Measurements from ENCODE around the gene C12orf56. TPM values are rescaled to one million over a fixed set of nuclear protein-coding genes. Genes with fewer than 3 reads are reported as not detected.

Gene C12orf56
- polyA plus RNA-seq, 1 donor (not counting 4 experiments of a cell fraction or from before 2014, with no cell fraction given): 0.14 TPM

DNA sequence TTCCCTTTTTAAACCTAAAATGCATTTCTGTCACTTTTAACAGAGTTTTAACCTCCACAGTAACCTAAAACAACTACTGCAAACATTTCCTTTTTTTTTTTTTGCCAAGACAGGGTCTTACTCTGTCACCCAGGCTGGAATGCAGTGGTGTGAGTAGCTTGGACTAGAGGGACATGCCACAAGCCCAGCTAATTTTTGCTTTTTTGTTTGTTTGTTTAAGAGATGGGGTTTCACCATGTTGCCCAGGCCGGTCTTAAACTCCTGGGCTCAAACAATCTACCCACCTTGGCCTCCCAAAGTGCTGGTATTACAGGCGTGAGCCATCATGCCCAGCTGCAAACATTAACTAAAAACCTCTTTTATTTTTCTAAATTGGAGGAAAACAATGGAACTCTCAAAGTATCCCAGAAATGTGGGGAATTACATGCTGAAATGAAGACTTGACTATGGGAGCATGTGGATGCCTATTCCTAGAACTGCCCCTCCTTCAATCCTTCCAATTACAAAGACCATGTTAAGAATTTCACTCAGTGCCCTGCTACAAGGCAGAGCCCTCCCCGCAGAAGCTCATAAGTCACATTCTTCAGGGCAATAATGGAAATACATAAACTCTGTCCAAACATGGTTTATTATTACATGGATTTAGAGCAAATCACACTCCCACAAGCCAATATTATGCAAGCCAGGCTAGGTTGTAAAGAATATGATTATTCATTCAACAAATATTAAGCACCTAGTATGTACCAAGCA lies 66.9 kb downstream of the C12orf56 start:
- Histone ChIP-seq H3K27me3 (ENCODE audit: control insufficient read depth, extremely low read depth, insufficient read depth, low read length) (no peaks in the 10 kb centered on the region), H3K9me3 (ENCODE audit: control insufficient read depth, low read depth, low read length) (no peaks in the 10 kb centered on the region), H3K79me2 (ENCODE audit: control insufficient read depth, insufficient read depth, low read length) (no peaks in the 10 kb centered on the region), H3K9ac (ENCODE audit: control insufficient read depth, extremely low read depth, insufficient read depth, low read length) (no peak overlapping the region), H3K36me3 (ENCODE audit: control insufficient read depth in 2 of 2, extremely low read depth in 1 of 2, insufficient read depth in 2 of 2, low read length in 2 of 2) (no peaks in the 10 kb centered on the region), H3K4me3 (ENCODE audit: control insufficient read depth in 2 of 3, extremely low read depth in 1 of 3, insufficient read depth in 2 of 3, low read depth in 1 of 3, low read length in 3 of 3) (no peak overlapping the region), H3K4me2 (ENCODE audit: control insufficient read depth, extremely low read depth, insufficient read depth, low read depth, low read length) (no peak overlapping the region), H4K20me1 (ENCODE audit: control insufficient read depth, extremely low read depth, insufficient read depth, low read length) (no peaks in the 10 kb centered on the region), H2AFZ (ENCODE audit: control insufficient read depth, low read length) (no peak overlapping the region), H3K9me1 (ENCODE audit: control insufficient read depth, extremely low read depth, insufficient read depth, low read length) (no peaks in the 10 kb centered on the region), H3K27ac (ENCODE audit: control insufficient read depth, insufficient read depth, low read length) (no peak overlapping the region), H3K4me1 (ENCODE audit: control insufficient read depth, extremely low read depth, insufficient read depth, low read length) (no peaks in the 10 kb centered on the region)
- DNase-seq (ENCODE audit: low read depth, low spot score): no peak
- dilution Hi-C loops (cut with MboI; ENCODE audit: extremely low pct_ligation_motif_present, low sequenced_read_pairs): no loop called here
- FAIRE-seq: no peak
- TF ChIP-seq, protein P1, sequence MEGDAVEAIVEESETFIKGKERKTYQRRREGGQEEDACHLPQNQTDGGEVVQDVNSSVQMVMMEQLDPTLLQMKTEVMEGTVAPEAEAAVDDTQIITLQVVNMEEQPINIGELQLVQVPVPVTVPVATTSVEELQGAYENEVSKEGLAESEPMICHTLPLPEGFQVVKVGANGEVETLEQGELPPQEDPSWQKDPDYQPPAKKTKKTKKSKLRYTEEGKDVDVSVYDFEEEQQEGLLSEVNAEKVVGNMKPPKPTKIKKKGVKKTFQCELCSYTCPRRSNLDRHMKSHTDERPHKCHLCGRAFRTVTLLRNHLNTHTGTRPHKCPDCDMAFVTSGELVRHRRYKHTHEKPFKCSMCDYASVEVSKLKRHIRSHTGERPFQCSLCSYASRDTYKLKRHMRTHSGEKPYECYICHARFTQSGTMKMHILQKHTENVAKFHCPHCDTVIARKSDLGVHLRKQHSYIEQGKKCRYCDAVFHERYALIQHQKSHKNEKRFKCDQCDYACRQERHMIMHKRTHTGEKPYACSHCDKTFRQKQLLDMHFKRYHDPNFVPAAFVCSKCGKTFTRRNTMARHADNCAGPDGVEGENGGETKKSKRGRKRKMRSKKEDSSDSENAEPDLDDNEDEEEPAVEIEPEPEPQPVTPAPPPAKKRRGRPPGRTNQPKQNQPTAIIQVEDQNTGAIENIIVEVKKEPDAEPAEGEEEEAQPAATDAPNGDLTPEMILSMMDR (optimal IDR thresholded peaks at IDR 0.05 in 1 of 3, IDR thresholded peaks at IDR 0.05 in 1 of 3, conservative IDR thresholded peaks at IDR 0.05 in 1 of 3; ENCODE audit: extremely low read depth in 1 of 3, insufficient read depth in 2 of 3, low read length in 3 of 3): no peak
- no peak for TF ChIP-seq EZH2 (IDR thresholded peaks at IDR 0.05; ENCODE audit: low read length)

DNA sequence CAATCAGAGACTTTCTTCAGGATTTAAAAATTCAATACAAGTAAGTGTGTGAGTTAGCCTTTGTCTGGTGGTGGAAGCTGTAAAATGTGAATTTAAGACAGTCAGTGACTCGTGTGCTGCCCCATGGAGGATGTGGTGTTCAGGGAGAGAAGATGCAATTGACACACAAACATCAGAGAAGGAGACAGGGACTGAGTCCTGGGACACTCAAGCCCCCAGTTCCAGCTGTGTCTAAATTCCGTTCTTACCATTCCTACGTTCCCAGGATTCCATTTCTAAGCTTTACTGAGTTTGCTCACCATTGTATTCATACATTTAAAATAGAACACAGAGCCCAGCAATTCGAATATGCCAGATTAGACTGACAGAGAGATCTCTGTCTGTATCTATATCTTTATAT lies 67.6 kb downstream of the C12orf56 start:
- FAIRE-seq (no peak), DNase-seq (ENCODE audit: low read depth, low spot score) (no peak)
- Histone ChIP-seq H3K4me2 (ENCODE audit: control insufficient read depth, extremely low read depth, insufficient read depth, low read depth, low read length) (no peak overlapping the region), H3K9me3 (ENCODE audit: control insufficient read depth, low read depth, low read length) (no peaks in the 10 kb centered on the region), H3K79me2 (ENCODE audit: control insufficient read depth, insufficient read depth, low read length) (no peaks in the 10 kb centered on the region), H3K9ac (ENCODE audit: control insufficient read depth, extremely low read depth, insufficient read depth, low read length) (no peak overlapping the region), H3K9me1 (ENCODE audit: control insufficient read depth, extremely low read depth, insufficient read depth, low read length) (no peaks in the 10 kb centered on the region), H3K36me3 (ENCODE audit: control insufficient read depth in 2 of 2, extremely low read depth in 1 of 2, insufficient read depth in 2 of 2, low read length in 2 of 2) (no peaks in the 10 kb centered on the region), H3K27ac (ENCODE audit: control insufficient read depth, insufficient read depth, low read length) (no peak overlapping the region), H2AFZ (ENCODE audit: control insufficient read depth, low read length) (no peak overlapping the region), H3K4me3 (ENCODE audit: control insufficient read depth in 2 of 3, extremely low read depth in 1 of 3, insufficient read depth in 2 of 3, low read depth in 1 of 3, low read length in 3 of 3) (no peak overlapping the region), H3K27me3 (ENCODE audit: control insufficient read depth, extremely low read depth, insufficient read depth, low read length) (no peaks in the 10 kb centered on the region), H3K4me1 (ENCODE audit: control insufficient read depth, extremely low read depth, insufficient read depth, low read length) (no peaks in the 10 kb centered on the region), H4K20me1 (ENCODE audit: control insufficient read depth, extremely low read depth, insufficient read depth, low read length) (no peaks in the 10 kb centered on the region)
- TF ChIP-seq, protein P1 (optimal IDR thresholded peaks at IDR 0.05 in 1 of 3, IDR thresholded peaks at IDR 0.05 in 1 of 3, conservative IDR thresholded peaks at IDR 0.05 in 1 of 3; ENCODE audit: extremely low read depth in 1 of 3, insufficient read depth in 2 of 3, low read length in 3 of 3): no peak
- no peak for TF ChIP-seq EZH2 (IDR thresholded peaks at IDR 0.05; ENCODE audit: low read length)
- dilution Hi-C loops (cut with MboI; ENCODE audit: extremely low pct_ligation_motif_present, low sequenced_read_pairs): no loop called here

All from keratinocyte (primary cell).